CD1c-positive myeloid dendritic cell (primary cell): ENCODE data around the gene BTAF1.

ENCODE experiments used
- DNase-seq: peaks from one replicate; pipeline ENCODE4 v3.0.0-alpha.2; 2016; ENCODE audit errors: extremely low spot score

BTAF1 gene

DNA sequence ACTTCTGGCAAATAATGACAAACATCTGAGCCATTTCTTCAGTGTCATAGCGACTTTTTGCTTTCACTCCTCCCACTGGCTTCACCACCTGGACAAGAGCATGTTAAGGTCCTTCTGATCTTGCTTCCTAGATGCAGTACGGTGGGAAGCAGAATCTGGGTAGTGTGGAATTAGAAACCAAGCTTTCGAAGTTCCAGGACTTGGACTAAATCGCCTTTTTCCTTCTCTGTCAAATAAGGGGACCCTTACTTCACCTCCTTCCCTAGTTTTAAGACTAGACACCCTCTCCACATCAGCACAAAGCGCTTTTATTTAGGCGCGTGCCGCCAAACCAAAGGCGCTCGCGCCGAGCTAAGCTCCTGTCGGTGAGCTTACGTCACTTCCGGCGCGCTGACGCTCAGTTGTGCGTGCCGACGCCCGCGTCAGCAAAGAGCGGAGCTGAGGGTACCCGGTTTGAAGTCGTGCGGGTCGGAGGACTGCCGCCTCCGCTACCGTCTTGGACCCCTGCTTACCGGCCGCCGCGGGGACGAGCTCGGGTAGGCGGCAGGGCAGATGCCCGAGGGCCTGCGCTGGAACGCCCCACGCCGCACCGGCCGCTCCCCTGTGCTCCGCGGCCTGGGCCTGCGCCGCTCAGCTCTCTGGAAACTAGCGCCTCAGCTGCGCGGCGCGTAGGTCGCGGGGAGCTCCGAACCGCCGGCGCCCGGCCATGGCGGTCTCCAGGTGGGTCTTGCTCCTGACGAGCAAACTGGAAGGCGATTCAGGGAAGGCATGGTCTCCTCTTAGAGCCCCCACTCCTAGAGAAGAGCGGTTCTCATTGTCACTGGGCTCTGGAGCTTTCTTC lies at the start of gene BTAF1:
BTAF1 (plus strand) TSS at position 400 of the 841 bp plus-strand sequence; CDS start at position 707, 307 bp downstream.
- peak; percentile 97 for DNase-seq

DNA sequence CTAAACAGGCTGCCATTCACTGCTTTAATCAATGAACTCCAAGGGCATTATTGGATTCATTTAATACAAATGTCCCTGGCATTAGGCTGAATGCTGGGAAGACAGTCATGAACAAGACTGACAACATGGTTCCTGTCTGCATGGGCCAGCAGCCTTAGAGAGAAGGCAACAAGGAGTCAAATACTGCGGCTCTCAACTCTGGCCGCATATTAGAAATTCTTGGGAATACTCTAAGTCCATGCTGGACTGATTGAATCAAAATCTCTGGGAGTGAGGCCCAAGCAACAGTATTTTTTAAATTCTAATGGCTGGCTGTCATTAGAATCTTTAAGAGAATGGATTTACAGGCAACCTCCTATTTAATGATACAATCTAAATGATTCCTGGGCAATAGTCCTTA lies 48.4 kb upstream of the BTAF1 start:
- DNase-seq: no peak

DNA sequence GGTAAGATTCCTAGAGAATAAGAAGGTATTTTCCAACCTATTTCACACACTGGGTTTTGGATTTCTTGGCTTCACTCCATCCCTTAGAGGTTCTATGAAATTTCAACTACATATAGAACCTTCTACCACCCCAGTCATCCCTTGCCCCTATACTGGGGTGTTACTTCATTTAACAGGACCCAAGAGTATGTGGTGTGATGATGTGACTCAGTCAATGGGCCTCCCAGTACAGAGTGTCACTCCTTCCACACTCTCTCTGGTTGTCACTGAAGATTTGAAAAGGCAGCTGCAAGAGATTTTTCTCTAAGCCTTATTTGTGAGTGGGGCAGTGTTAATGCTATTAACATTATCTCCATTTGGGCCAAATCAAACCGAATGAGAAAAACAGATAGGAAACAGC lies 47.8 kb upstream of the BTAF1 start:
- no peak for DNase-seq

DNA sequence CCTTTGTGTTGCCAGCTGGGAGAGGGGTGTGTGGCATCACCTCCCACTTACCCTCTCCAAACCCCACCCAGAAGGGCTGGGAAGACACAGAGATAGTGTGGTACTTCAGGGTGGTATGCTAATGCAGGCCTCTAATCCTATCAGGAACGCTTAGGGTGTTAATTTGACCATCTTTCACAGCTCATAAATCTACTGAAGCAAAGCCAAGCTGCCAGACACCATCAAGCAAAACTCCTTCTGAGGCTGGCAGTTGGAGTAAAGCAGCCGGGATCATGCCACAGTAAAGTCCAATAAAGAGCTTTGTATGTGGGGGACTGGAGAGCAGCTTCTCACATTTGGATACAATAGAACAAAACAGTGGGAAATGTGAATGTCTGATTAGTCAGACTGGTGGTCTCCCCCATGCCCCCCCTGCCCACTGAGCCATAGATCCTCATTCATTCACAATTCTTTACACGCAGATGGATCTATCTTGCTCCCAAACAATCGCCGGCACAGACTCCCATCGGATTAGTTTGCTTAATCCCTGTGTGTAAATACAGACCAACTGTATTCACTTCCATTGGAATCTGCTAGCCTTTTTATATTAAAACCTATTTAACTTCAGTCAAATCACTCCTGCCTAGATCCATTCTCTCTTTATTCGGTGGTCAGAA lies 43.9 kb upstream of the BTAF1 start:
- DNase-seq: no peak

DNA sequence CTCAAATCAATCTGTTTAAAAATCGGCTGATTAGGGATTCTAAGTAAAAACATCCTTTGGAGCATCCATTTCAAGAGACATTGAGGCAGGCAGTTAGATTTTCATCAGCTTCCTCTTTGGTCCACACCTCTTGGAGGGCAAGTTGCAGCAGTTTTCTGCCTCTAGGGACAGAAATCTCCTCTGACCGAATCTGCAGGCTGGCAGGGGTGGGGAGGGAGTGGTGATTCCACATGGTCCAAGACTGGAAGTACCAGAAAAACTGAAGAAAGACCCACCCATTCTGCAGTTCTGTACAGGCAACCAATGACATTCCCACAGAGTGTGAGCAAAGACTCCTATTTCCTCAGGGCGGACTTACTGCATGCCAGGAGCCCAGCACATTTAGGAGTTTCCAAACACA lies 43.3 kb upstream of the BTAF1 start:
- DNase-seq: no peak

DNA sequence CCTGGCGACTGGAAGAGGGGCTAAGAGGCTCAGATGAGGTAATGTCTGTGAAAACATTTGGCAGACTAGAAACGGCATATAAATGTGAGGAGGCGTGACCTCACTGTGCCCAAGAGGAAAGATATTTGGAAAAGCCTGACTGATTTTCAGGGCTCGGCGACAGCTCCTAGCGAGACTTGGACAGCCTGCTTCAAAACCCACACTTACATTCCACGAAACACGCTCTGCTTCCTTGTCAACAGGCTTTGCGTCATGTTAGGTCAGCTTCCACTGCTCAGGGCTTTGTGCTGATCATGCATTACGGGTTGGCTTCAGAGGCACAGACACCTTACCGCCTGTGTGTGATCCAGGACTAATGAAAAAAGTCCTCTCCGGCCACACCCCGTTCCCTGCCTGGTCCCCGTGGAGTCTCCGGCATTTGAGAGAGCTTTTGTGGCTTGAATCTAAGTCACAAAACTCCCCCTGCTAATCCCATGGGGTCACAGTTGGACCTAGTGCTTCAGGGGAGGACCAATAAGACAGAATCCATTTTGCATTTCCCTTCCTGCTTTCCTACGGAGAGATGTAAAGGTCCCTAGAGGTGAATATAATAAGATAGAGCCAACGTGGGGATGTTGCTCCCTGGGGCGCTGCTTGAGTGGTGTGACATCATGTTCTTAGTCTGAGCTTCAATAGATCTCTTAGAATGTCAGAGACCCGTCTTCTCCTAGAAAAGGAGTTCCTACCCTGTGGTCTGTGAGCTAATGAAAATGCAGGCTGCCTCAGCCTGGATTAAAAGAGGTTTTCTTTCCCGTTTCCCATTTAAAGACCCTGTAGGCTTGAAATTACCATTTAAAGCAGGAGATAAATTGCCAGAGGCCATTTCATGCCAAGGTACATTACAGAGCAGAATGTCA lies 39.8 kb upstream of the BTAF1 start:
- DNase-seq: no peak

DNA sequence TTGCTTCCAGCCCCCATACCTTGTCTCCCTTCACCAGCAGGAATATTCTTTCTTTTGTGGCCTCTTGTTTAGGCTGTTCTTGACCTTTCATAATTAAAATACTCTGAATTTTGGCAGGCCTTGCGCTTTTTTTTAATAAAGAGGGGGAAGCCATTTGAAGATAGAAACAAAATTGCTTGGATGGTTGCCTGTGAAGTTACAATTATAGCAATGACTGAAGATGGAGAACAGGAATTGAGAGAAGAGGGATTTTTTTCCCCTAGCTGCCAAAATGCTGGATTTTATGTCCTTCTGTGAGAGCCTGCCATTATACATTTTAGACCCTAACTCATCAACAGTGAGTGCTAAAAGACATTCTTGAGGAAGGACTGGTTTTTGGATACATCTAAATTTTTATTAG lies 39.0 kb upstream of the BTAF1 start:
- DNase-seq: no peak

DNA sequence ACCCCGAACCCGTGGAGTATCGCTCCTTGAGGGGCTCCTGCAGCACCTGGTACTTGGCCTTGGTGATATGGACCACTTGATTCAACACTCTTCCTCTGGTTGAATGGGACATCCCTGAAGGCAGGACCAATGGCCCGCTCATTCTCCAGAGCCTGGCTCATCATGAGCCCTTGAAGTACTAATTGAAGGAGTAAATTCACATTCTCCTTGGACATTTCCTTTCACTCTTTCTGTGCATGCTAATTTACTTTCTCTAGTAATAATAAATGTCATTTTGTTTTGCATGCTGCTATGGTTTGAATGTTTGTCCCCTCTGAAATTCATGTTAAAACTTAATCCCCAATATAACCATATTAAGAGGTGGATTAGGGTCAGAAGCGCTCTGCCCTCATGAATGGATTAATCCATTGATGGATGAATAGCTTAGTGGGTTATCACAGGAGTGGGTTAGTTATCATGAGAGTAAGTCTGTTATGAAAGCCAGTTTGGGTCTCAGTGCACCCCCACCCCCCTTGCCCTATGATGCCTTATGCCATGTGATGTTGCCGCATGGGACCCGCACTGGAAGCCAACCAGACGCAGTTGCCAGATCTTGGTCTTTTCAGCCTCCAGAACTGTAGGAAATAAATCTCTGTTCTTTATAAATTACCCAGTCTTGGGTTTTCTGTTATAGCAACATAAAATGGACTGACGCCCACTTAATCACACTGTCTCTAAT lies 38.0 kb upstream of the BTAF1 start:
- no peak for DNase-seq

DNA sequence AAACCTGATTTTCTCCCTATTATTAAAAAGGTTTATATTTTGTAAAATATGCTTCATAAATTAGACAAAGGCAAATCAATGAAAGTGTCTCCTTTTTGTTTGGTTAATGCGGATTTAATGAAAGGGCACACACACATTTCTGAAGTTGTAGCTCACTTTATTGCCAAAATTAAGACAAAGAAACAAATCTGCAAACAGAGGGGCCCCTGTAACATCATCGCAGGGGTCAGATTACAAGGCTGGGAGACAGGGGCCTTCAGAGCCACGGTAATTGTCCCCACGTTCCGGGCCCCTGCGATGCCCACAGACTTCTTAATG lies 36.7 kb upstream of the BTAF1 start:
- DNase-seq: no peak

DNA sequence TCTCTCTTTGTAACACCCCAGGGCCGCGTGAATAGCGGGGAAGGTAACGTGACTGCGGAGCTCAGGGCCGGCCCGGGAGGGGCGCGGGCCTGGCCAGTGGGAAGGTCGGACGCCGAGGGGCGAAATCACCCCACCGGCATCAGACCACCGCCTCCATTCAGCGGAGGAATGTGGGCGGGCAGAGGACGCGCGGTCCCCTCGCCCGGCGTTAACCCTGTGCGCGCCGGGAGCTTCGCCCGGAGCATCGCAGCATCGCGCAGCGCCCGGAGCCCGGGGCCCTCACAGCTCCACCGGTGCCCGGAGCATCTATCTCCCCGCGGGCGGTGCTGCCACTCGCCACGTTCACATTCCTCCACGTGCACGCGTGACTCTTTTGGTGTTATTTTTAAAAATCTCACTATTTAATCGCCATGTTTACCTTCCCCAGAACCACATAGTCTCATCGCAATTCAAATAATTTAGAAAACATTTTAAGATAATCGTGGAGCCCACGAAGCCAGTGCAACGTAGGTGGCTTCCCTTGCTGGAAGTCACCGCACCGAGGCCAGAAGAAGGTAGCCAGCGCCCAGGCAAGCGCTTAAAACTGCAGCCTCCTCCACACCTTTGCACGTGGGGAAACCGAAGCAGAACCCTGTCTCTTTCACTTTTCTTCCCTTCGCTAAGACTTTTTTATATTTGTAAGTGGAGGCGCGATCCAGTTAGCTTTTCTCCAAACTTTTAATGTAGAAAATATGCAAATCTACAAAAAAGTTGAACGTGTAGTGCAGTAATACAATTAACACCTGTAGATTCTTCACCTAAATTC lies 36.1 kb upstream of the BTAF1 start:
- peak; percentile 17 for DNase-seq

DNA sequence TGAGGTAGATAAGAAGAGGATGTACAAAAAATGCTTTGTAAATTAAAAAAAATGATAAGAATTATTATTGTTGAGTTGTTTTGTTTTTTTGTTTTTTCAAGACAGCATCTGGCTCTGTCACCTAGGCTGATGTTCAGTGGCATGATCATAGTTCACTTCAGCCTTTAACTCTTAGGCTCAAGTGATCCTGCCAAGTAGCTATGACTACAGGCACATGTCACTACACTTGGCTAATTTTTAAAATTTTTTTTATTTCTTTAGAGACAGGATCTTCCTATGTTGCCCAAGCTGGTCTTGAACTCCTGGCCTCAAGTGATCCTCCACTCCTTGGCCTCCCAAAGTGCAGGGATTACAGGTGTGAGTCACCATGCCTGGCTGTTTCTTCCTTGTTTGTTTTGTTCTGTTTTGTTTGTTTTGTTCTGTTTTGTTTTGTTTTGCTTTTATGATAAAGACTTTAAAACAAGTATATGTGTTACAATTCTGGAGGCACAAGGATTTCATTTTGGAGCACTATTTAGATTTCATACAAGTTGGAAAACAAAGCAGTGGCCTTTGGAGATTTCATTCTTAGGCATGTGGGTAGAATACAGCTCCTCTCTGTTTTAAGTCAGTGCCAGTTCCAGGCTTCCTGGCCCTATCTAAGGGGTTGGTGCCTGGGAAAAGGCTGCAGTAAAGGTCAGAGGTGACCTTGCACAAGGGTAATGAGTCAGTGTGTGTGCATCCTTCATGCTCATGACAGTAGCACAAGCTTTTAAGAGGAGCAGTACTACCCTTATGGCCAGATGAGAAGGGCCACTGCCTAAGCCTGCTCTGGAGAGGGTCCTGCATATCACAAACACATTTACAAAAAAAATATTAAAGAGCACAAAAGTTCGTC lies 32.2 kb upstream of the BTAF1 start:
- DNase-seq: no peak

DNA sequence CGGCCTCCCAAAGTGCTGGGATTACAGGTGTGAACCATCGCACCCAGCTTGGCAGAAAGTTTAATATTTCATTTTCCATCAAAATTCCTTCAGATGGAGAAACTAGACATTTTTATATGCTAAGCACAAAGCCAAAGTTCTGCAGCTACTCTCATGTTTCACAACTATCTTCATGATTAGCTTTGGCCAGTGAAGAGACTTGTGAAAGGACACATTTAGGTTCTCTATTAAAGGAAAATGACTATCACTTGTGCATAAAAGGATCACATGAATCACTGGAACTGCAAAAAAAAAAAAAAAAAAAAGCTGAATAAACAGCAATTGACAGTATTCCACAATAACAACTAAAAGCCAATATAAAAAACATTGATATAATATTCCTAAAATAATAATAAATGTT lies 30.5 kb upstream of the BTAF1 start:
- DNase-seq: no peak

DNA sequence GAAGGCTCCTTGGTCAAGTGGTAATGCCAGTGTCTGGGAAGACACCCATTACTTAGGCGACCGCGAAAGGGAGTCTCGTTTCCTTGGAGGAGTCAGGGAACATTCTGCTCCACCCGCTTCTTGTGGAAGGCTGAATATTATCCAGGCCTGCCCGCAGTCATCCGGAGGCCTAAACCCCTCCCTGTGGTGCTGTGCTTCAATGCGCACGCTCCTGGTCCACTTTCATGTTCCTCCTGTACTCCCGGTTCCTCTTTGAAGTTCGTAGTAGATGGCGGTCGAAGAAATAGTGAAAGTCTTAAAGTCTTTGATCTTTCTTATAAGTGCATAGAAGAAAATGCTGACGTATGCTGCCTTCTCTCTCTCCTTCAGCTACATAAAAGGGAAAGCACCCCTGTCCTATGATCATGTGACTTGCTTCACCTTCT lies 29.3 kb upstream of the BTAF1 start:
- peak; percentile 41 for DNase-seq

DNA sequence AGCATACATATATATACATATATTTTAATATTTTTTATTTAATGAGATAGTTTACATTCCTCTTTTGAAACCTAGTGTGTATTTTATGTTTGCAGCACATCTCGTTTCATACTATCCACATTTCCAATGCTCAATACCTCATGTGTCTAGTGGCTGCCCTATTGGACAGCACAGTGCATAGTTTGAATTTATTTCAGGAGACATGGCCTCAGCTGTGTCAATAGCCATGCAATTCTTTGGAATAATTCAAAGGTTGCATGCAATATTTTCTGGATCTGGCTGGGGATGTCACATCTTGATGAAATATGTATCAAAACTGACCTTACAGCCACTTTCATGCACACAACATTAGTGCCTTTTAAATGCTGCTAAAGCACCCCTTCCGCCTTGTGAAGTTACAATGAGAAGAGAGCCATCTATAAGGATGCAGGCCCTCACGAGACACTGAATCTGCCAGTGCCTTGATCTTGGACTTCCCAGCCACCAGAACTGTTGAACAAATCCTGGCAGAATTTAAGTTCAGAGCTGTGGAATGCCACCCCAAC lies 27.3 kb upstream of the BTAF1 start:
- DNase-seq: no peak

DNA sequence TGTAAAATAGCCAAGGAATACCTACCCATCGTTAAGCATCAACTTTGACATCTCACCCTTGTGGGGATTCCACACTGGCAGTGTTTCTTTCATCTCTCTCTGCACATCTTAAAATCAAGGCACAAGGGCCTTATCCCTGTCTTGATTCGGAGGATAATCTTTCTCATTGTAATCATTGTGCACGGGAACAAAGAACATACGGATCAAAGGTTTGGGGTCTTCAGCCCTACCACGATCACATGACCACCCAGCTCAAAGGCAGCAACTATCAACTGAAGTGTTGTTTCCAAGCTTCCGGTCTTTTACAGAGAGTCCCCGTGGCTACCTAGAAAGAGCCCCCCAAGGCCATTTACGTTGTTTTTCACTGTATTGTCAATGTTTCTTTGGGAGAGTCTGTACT lies 26.1 kb upstream of the BTAF1 start:
- no peak for DNase-seq

DNA sequence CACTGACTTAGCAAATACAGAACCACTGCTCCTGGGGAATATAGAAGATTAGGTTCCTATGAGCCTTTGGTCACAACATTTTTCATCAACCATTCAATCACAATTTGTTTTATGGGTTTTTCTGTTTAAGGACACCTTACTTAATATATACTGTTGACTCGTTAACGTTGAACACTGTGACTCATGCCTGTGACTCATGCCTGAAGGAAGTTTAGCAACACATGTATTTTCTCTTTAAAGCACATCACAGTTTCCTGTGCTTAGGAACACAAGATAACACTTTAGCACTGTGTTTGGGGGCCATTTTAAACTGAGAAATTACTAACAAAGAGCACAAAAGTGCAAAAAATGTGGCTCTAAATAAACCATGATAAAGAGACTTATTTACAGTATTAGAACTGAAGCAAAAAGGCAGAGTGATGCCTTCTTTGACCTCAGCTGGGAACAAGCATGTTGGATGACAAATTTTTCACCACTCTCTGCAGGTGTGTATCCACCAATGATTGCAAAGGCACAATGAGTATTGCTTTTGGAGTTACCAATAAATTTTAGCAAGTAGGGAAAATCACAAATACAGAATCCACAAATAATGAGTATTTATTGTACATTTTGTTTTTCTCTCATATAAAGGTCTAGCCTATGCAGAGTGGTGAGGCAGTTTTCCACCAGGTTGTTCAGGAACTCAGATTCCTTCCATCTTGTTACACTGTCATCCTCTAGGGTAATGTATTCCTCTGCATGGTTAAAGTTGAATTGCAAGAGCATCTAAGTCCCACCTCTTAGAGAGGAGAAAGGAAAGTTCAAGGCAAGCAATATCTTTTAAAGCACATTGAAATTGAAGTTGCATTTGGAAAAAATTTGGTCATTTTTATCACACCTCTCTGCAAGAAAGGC lies 21.5 kb upstream of the BTAF1 start:
- DNase-seq: peak; percentile 87

DNA sequence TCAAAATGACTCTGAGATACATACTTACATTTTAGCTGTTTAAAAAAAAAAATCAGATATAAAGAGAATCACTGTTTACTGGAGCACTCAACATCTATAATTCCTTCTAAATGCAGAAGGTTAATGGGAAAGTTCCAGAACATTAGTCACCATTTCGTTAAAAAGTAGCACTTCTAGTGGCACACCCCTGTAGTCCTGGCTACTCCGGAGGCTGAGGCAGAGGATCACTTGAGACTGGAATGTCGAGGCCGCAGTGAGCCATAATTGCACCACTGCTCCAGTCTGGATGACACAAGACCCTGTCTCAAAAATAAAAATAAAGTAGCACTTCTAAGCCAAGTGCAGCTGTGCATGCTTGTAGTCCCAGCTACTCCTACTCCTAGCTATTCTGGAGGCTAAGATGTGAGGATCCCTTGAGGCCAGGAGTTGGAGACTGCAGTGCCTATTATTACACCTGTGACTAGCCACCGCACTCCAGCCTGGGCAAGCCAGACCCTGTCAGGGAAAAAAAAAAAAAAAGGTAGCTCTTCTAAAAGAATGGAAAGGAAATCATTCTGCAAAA lies 16.5 kb upstream of the BTAF1 start:
- DNase-seq: no peak

DNA sequence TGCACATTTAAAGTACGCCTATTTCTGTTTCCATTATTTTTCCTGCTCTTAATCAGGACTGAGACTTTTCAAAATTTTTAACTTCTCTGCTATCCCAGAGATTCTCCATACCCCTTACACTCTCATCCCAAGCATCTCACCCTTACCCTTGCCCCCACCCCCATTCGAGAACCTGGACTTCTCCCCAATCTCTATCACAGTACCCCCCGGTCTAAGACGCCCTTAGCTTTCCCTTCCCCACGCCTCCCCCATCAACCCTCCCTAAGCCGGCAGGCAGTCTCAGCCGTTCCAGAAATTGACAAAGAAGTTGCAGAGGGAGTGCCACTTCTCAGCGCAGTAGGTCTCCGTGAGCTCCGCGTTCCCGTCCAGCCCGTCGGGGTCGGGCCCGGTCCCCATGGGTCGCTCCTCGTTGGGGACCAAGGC lies 15.6 kb upstream of the BTAF1 start:
- DNase-seq: no peak
